Activated T-cell treated with anti-CD3 and anti-CD28 coated beads, Interleukin-2, amount 50 U/mL, for 4 hours (primary cell): ENCODE data around the gene RAD51C. TPM values are rescaled to one million over a fixed set of nuclear protein-coding genes. Genes with fewer than 3 reads are reported as not detected.

ENCODE experiments used
- ATAC-seq, 2 donors: fragments of 200-7000 bp; cut with Tn5 transposase; one replicate each; pipeline ENCODE4 v1.10.0; 2021
- DNase-seq: peaks from one replicate; pipeline ENCODE4 v3.0.0-alpha.2; 2020
- H3K27me3 Mint-ChIP-seq: one replicate; pipeline ENCODE4 v1.8.0; 2021; ENCODE audit warnings: low read depth, mixed read lengths
- H3K36me3 Mint-ChIP-seq: one replicate; pipeline ENCODE4 v1.8.0; 2022; ENCODE audit warnings: mixed read lengths; ENCODE audit not compliant: insufficient read depth
- H3K4me1 Mint-ChIP-seq: one replicate; pipeline ENCODE4 v1.8.0; 2021; ENCODE audit warnings: low read depth, mixed read lengths
- H3K4me3 Mint-ChIP-seq: one replicate; pipeline ENCODE4 v1.8.0; 2021; ENCODE audit warnings: mild to moderate bottlenecking, moderate library complexity, mixed read lengths
- H3K9me3 Mint-ChIP-seq: one replicate; pipeline ENCODE4 v1.8.0; 2021; ENCODE audit warnings: mixed read lengths
- total RNA-seq, 3 donors: library from RNA; stranded (reverse); gene quantifications; one replicate each; pipeline ENCODE4 v1.2.1, GENCODE V29; 2021

Gene RAD51C
- total RNA-seq, 3 donors from 2014 or later, result 57.4 to 68.5 (median 59.9) TPM

- no peaks in the 10 kb centered on the region for H3K4me1 Mint-ChIP-seq
- H3K4me3 Mint-ChIP-seq, result no peak overlapping the region
- no peak for DNase-seq
- no peak for ATAC-seq
- H3K27me3 Mint-ChIP-seq, result peaks cover 6% of the 10 kb centered on the region
- H3K9me3 Mint-ChIP-seq, result no peaks in the 10 kb centered on the region
- no peaks in the 10 kb centered on the region for H3K36me3 Mint-ChIP-seq
Measured at GRCh38 chr17:58783380-58783779, 91.0 kb downstream of the RAD51C start.

- DNase-seq, result no peak
- peaks cover 6% of the 10 kb centered on the region for H3K27me3 Mint-ChIP-seq
- ATAC-seq, result no peak
- no peaks in the 10 kb centered on the region for H3K4me1 Mint-ChIP-seq
- H3K4me3 Mint-ChIP-seq, result no peak overlapping the region
- H3K36me3 Mint-ChIP-seq, result no peaks in the 10 kb centered on the region
- no peaks in the 10 kb centered on the region for H3K9me3 Mint-ChIP-seq
Measured at GRCh38 chr17:58785097-58785496, 92.7 kb downstream of the RAD51C start.

Other genes with a start within 250 kb of the RAD51C start
- gene HSF5, start 204.2 kb upstream of the RAD51C start, total RNA-seq, result 1 to 10 TPM; 4.4 to 5.1 (median 5.0) TPM
- gene MTMR4, start 178.0 kb upstream of the RAD51C start, total RNA-seq, result 10 to 100 TPM; 79.4 to 92.8 (median 81.8) TPM
- gene TEX14, start 557 bp upstream of the RAD51C start, total RNA-seq, result under 1 TPM; 0.20 to 0.43 (median 0.29) TPM
- gene PPM1E, start 63.3 kb downstream of the RAD51C start, total RNA-seq, result under 1 TPM; 0.03 TPM